Heart left ventricle (tissue), 13 donors: ENCODE results near the gene MAP3K5.

ENCODE experiments used
- CTCF ChIP-seq, 12 donors: fragments of 200-600 bp; sonication (generic) in 4 of 12; IDR thresholded peaks; one replicate each; pipeline versions ENCODE4 v1.5.0 to v1.8.0; 2018 to 2022; ENCODE audit warnings: antibody characterized with exemption in 12 of 12, mild to moderate bottlenecking in 5 of 12
- POLR2A ChIP-seq, 2 donors: fragments of 450-650 bp; IDR thresholded peaks; one replicate each; pipeline ENCODE4 v1.6.1; 2017; ENCODE audit warnings: antibody characterized with exemption in 2 of 2, mild to moderate bottlenecking in 2 of 2, moderate library complexity in 2 of 2
- donor health status: ischemic (EF 13 %, LVEDD 7.1; RV severe dilation, severe dysfunction).
- donor health status: DM: no; HTN: yes; CAD: no.
- donor health status: DM: no; HTN: no; CAD: no.
- donor health status: ischemic (EF 25% LVEDD 6.9; RV normal size, moderate dysfunction).
- donor health status: ischemic (EF 25% LVEDD 5.7; RV mildly dilated, moderate dysfunction).
- donor health status: ischemic (EF 35%, LVEDD 5.7; RV mildly dilated, moderate dysfunction).
- donor health status: nonischemic (EF 11% LVEDD 7.7; RV severe dilation, severe dysfunction).
- donor health status: DM: yes; HTN: yes; CAD: no.
- donor health status: PGD.
- donor health status: ischemic (EF 29% LVEDD 5.4; RV normal size, mild dysfunction).
- donor health status: nonischemic (EF 23%, LVEDD 6.1; RV moderate dilation, normal function).

GRCh38 chr6:136773473-136773796 is 18.8 kb downstream of the MAP3K5 start:
- TF ChIP-seq CTCF (IDR thresholded peaks at IDR 0.05) = no peak
- no peak for TF ChIP-seq POLR2A (IDR thresholded peaks at IDR 0.05)
